CD14-positive monocyte (primary cell): ENCODE results near the gene WFIKKN2. TPM values are rescaled to one million over a fixed set of nuclear protein-coding genes. Genes with fewer than 3 reads are reported as not detected.

ENCODE experiments used
- DNase-seq, 3 donors: peaks; one replicate each; pipeline ENCODE4 v3.0.0-alpha.2; 2011 to 2022
- H2AFZ ChIP-seq: 2 replicates; pipeline ENCODE4 v1.6.0; 2012; ENCODE audit warnings: mild to moderate bottlenecking, low read depth, low read length, inconsistent platforms; ENCODE audit not compliant: insufficient read depth, poor library complexity, severe bottlenecking
- H3K27ac ChIP-seq, 2 donors: 1 replicate in 1 of 2; 2 replicates in 1 of 2; pipeline ENCODE4 v1.5.1; 2012 to 2013; ENCODE audit warnings: low read length in 2 of 2, control low read depth in 1 of 2, inconsistent platforms in 1 of 2, low read depth in 1 of 2, mild to moderate bottlenecking in 1 of 2
- H3K27me3 ChIP-seq, 2 donors: one replicate each; pipeline versions ENCODE4 v1.6.0 to v1.6.1; 2011 to 2013; ENCODE audit warnings: low read length in 2 of 2; ENCODE audit not compliant: control insufficient read depth in 2 of 2, insufficient read depth in 2 of 2
- H3K36me3 ChIP-seq, 2 donors: replicated peaks in 1 of 2; 1 replicate in 1 of 2; 2 replicates in 1 of 2; pipeline versions ENCODE4 v1.5.1 to v1.6.1; 2012 to 2013; ENCODE audit warnings: low read length in 2 of 2, control low read depth in 1 of 2, inconsistent platforms in 1 of 2, mild to moderate bottlenecking in 1 of 2; ENCODE audit not compliant: insufficient read depth in 2 of 2, control insufficient read depth in 1 of 2
- H3K4me1 ChIP-seq, 2 donors: 1 replicate in 1 of 2; 2 replicates in 1 of 2; pipeline versions ENCODE4 v1.5.1 to v1.6.1; 2012 to 2013; ENCODE audit warnings: low read length in 2 of 2, control low read depth in 1 of 2, inconsistent platforms in 1 of 2, mild to moderate bottlenecking in 1 of 2, moderate library complexity in 1 of 2; ENCODE audit not compliant: insufficient read depth in 2 of 2, control insufficient read depth in 1 of 2
- H3K4me2 ChIP-seq: replicated peaks from 2 replicates; pipeline ENCODE3; 2012; ENCODE audit warnings: low read length, moderate library complexity, mild to moderate bottlenecking; ENCODE audit not compliant: poor library complexity, severe bottlenecking; ENCODE audit errors: extremely low read depth
- H3K4me3 ChIP-seq, 3 experiments: fragments of 200-600 bp in 1 of 3; sonication (generic) in 1 of 3; replicated peaks in 1 of 3; 1 replicate in 2 of 3; 2 replicates in 1 of 3; pipeline ENCODE4 v1.5.1; 2011 to 2013; ENCODE audit warnings: low read length in 3 of 3, mild to moderate bottlenecking in 3 of 3, control low read depth in 2 of 3, low read depth in 2 of 3, inconsistent platforms in 1 of 3, moderate library complexity in 1 of 3
- H3K79me2 ChIP-seq: 2 replicates; pipeline ENCODE4 v1.6.0; 2012; ENCODE audit warnings: mild to moderate bottlenecking, control low read depth, inconsistent platforms, low read length, moderate library complexity; ENCODE audit not compliant: insufficient read depth
- H3K9ac ChIP-seq: 2 replicates; pipeline ENCODE4 v1.6.0; 2017; ENCODE audit warnings: low read length, mild to moderate bottlenecking; ENCODE audit not compliant: insufficient read depth, poor library complexity, severe bottlenecking
- H3K9me3 ChIP-seq, 2 donors: replicated peaks in 1 of 2; 1 replicate in 1 of 2; 2 replicates in 1 of 2; pipeline versions ENCODE4 v1.5.1 to v1.6.1; 2012 to 2013; ENCODE audit warnings: low read length in 2 of 2, control low read depth in 1 of 2; ENCODE audit not compliant: control insufficient read depth in 1 of 2, insufficient read depth in 1 of 2
- H4K20me1 ChIP-seq: 2 replicates; pipeline ENCODE4 v1.6.0; 2012; ENCODE audit warnings: mild to moderate bottlenecking, low read length, control low read depth, moderate library complexity; ENCODE audit not compliant: insufficient read depth
- H3K27ac Mint-ChIP-seq, 7 donors: one replicate each; pipeline ENCODE4 v1.8.0; 2020; ENCODE audit warnings: mild to moderate bottlenecking in 7 of 7, mixed read lengths in 7 of 7, moderate library complexity in 6 of 7, inconsistent platforms in 2 of 7
- H3K27me3 Mint-ChIP-seq, 3 donors: one replicate each; pipeline ENCODE4 v1.8.0; 2021 to 2022; ENCODE audit warnings: low read depth in 3 of 3, mild to moderate bottlenecking in 3 of 3, mixed read lengths in 3 of 3, moderate library complexity in 3 of 3, inconsistent platforms in 1 of 3
- H3K36me3 Mint-ChIP-seq, 2 donors: one replicate each; pipeline ENCODE4 v1.8.0; 2020; ENCODE audit warnings: mixed read lengths in 2 of 2, inconsistent platforms in 1 of 2, mild to moderate bottlenecking in 1 of 2
- H3K4me1 Mint-ChIP-seq: one replicate; pipeline ENCODE4 v1.8.0; 2020; ENCODE audit warnings: mild to moderate bottlenecking, mixed read lengths
- H3K4me3 Mint-ChIP-seq, 2 donors: one replicate each; pipeline ENCODE4 v1.8.0; 2020; ENCODE audit warnings: mild to moderate bottlenecking in 2 of 2, mixed read lengths in 2 of 2, moderate library complexity in 1 of 2
- H3K9me3 Mint-ChIP-seq, 7 donors: one replicate each; pipeline ENCODE4 v1.8.0; 2020 to 2022; ENCODE audit warnings: mixed read lengths in 7 of 7, mild to moderate bottlenecking in 6 of 7, moderate library complexity in 6 of 7, inconsistent platforms in 2 of 7
- CTCF ChIP-seq: fragments of 200-600 bp; IDR thresholded peaks from one replicate; pipeline ENCODE4 v1.8.0; 2022; ENCODE audit warnings: antibody characterized with exemption, mild to moderate bottlenecking
- WGBS: methylation state at CpG from one replicate; pipeline ENCODE4 v1.1.5; 2013; ENCODE audit warnings: missing lambda C conversion rate; ENCODE audit not compliant: insufficient coverage; 5-methylcytosine and 5-hydroxymethylcytosine counted together
- intact Hi-C, 2 donors: fragments of 100-400 bp; cut with micrococcal nuclease; formaldehyde crosslinking; loops; one replicate each; pipeline versions ENCODE4 v1.15.0 to v1.15.1; 2023
- polyA plus RNA-seq, 3 donors: library from polyadenylated mRNA; depleted of rRNA in 1 of 3; unstranded in 2 of 3; stranded (reverse) in 1 of 3; fragments of 300-500 nt in 2 of 3; fragments of >200 nt in 1 of 3; fragmentation: Illumina TruSeq in 2 of 3; gene quantifications; 1 replicate in 2 of 3; 2 replicates in 1 of 3; pipeline ENCODE4 v1.2.3, GENCODE V29; 2012 to 2021

Gene WFIKKN2
- polyA plus RNA-seq, 3 donors: 0.03 TPM; not detected in 2

DNA sequence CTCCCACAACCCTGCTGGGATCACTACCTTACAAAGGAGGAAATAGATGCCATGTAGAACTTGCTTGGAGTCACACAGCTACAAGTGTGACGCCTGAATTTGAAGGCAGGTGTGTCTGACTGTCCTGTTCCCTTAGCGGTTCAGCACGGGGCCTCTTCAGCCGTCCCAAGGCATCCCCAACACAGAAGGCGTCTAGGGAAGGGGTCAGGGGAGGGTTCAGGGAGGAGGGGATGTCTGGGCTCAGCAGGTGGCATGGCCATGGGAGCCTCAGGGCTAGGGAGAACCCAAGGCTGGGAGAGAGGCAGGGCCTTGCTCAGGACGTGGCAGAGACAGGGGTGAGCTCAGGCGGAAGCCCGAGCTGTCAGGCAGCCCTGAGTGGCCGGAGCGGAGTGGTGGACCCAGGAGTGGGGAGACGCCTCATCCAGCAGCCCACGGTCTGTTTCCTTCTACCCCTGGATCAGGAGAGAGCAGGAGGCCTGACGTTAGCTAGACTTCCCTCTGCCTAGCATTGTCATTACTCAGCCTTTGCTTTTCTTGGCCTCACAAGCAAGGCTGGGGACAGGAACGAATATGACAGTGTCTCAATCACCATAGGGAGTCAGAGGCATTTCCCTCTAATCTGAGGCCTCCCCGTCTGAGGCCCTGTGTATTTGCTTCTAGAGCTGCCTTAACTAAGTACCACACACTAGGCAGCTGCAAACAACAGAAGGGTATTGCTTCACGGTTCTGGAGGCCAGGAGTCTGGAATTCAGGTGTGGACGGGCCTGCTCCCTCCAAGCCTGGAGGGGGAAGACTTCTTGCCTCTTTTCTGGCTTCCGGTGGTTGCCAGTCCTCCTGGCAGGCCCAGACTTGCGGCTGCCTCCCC is 36.7 kb upstream of the WFIKKN2 start:
- DNase-seq: no peak
- Histone ChIP-seq H3K27me3 (no peaks in the 10 kb centered on the region), H4K20me1 (no peaks in the 10 kb centered on the region), H2AFZ (no peak overlapping the region), H3K4me3 (no peak overlapping the region), H3K36me3 (no peaks in the 10 kb centered on the region), H3K4me1 (peaks cover 2 to 5% of the 10 kb centered on the region in 2 donors), H3K4me2 (no peak overlapping the region), H3K9me3 (no peaks in the 10 kb centered on the region), H3K27ac (no peak overlapping the region), H3K9ac (no peak overlapping the region), H3K79me2 (no peaks in the 10 kb centered on the region)
- Mint-ChIP-seq H3K4me3 (no peak overlapping the region), H3K36me3 (no peaks in the 10 kb centered on the region), H3K4me1 (peaks cover 7% of the 10 kb centered on the region), H3K27me3 (peaks cover 2 to 7% (median 6%) of the 10 kb centered on the region in 3 donors), H3K9me3 (no peaks in the 10 kb centered on the region), H3K27ac (no peak overlapping the region)
- intact Hi-C loops: no loop called here
- no peak for TF ChIP-seq CTCF
- 88% methylated on average over 17 of the region's 19 CpGs for WGBS

DNA sequence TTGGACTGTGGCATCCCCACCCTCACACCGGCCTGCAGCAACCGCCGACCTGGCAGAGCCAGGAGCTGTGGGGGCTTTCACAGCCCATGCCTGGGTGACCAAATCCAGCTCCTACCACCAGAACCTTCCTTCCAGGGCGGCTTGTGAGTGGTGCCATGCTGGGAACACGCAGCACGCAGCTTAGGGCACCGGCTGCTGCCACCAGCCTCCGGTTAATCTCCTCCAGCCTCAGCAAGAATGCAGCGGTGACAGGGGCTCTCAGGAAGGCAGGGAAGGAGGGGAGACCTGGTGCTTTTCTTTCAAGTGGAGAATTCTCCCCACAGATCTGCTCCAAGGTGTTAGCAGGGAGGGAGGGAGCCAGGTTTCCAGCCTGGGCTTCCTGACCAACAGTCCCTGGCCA is 35.8 kb upstream of the WFIKKN2 start:
- peaks cover 2 to 7% (median 6%) of the 10 kb centered on the region in 3 donors for H3K27me3 Mint-ChIP-seq
- no peak overlapping the region for H3K27ac ChIP-seq
- no peaks in the 10 kb centered on the region for H3K4me1 ChIP-seq
- H3K36me3 Mint-ChIP-seq: no peaks in the 10 kb centered on the region
- no peak overlapping the region for H3K9ac ChIP-seq
- 87% methylated on average over 6 of the region's 9 CpGs for WGBS
- H3K27ac Mint-ChIP-seq: no peak overlapping the region
- peaks cover 2% of the 10 kb centered on the region for H3K4me1 Mint-ChIP-seq
- H3K4me2 ChIP-seq: no peak overlapping the region
- no peak for DNase-seq
- H2AFZ ChIP-seq: no peak overlapping the region
- H3K9me3 ChIP-seq: no peaks in the 10 kb centered on the region
- no peaks in the 10 kb centered on the region for H3K9me3 Mint-ChIP-seq
- H3K4me3 ChIP-seq: no peak overlapping the region
- no peak for TF ChIP-seq CTCF
- H3K27me3 ChIP-seq: no peaks in the 10 kb centered on the region
- no peaks in the 10 kb centered on the region for H3K79me2 ChIP-seq
- no peak overlapping the region for H3K4me3 Mint-ChIP-seq
- H3K36me3 ChIP-seq: no peaks in the 10 kb centered on the region
- no peaks in the 10 kb centered on the region for H4K20me1 ChIP-seq
- intact Hi-C loops: no loop called here
